Measurements from ENCODE around the gene POLR3GL.

GRCh38 chr1:145922266-145922665, 42.2 kb upstream of the POLR3GL start:
- TF ChIP-seq CTCF (conservative IDR thresholded peaks at IDR 0.05; ENCODE audit: low read depth, low read length) (no peak), EZH2 (IDR thresholded peaks at IDR 0.05; ENCODE audit: borderline replicate concordance, low read depth, low read length, poor library complexity, severe bottlenecking) (no peak)

Data from A673 (cell line).